Parathyroid adenoma (tissue), 2 donors: ENCODE data around the gene MUC5AC.
"Not testable (repeated sequence)": the region's sequence is repeated elsewhere in the genome, so short reads cannot be mapped to it uniquely, and the experiment has no call there.

Source experiments
- H2AFZ ChIP-seq: fragments of 300-600 bp; sonication (generic); one replicate; pipeline ENCODE4 v1.7.0; 2017; ENCODE audit warnings: antibody characterized with exemption, mild to moderate bottlenecking
- H3K27ac ChIP-seq: fragments of 300-600 bp; sonication (generic); one replicate; pipeline ENCODE4 v1.7.0; 2017
- H3K27me3 ChIP-seq: fragments of 300-600 bp; sonication (generic); one replicate; pipeline ENCODE4 v1.7.0; 2017; ENCODE audit warnings: low read length; ENCODE audit not compliant: control insufficient read depth, insufficient read depth
- H3K36me3 ChIP-seq: fragments of 300-600 bp; sonication (generic); one replicate; pipeline ENCODE4 v1.7.0; 2017; ENCODE audit warnings: low read length; ENCODE audit not compliant: control insufficient read depth, insufficient read depth
- H3K4me1 ChIP-seq: fragments of 300-600 bp; sonication (generic); one replicate; pipeline ENCODE4 v1.7.0; 2017; ENCODE audit warnings: control low read depth
- H3K4me2 ChIP-seq: fragments of 300-600 bp; sonication (generic); one replicate; pipeline ENCODE4 v1.7.0; 2017; ENCODE audit warnings: low read length
- H3K4me3 ChIP-seq: fragments of 300-600 bp; sonication (generic); one replicate; pipeline ENCODE4 v1.7.0; 2017; ENCODE audit warnings: low read depth, low read length
- H3K79me2 ChIP-seq: fragments of 300-600 bp; sonication (generic); one replicate; pipeline ENCODE4 v1.7.0; 2017; ENCODE audit warnings: control low read depth
- H3K9ac ChIP-seq: fragments of 300-600 bp; sonication (generic); one replicate; pipeline ENCODE4 v1.7.0; 2017; ENCODE audit warnings: mild to moderate bottlenecking
- H3K9me3 ChIP-seq: fragments of 300-600 bp; sonication (generic); one replicate; pipeline ENCODE4 v1.7.0; 2017; ENCODE audit warnings: low read length; ENCODE audit not compliant: control insufficient read depth
- CTCF ChIP-seq: fragments of 300-600 bp; sonication (generic); IDR thresholded peaks from one replicate; pipeline ENCODE4 v1.7.0; 2017; ENCODE audit warnings: antibody characterized with exemption, mild to moderate bottlenecking
- donor health status: primary hyperparathyroidism.

MUC5AC gene

GRCh38 chr11:1241706-1242105, 84.0 kb downstream of the MUC5AC start:
- TF ChIP-seq CTCF = no peak

GRCh38 chr11:1242289-1242688, 84.5 kb downstream of the MUC5AC start:
- H2AFZ ChIP-seq = no peak overlapping the region
- H3K27me3 ChIP-seq = no peaks in the 10 kb centered on the region
- H3K4me3 ChIP-seq = no peak overlapping the region
- H3K9ac ChIP-seq = no peak overlapping the region
- H3K79me2 ChIP-seq = no peaks in the 10 kb centered on the region
- no peak overlapping the region for H3K4me2 ChIP-seq
- TF ChIP-seq CTCF = no peak
- no peaks in the 10 kb centered on the region for H3K9me3 ChIP-seq
- H3K27ac ChIP-seq = no peak overlapping the region
- no peaks in the 10 kb centered on the region for H3K4me1 ChIP-seq
- H3K36me3 ChIP-seq = no peaks in the 10 kb centered on the region

More at GRCh38 chr11:1241706-1242105, 84.0 kb downstream of the MUC5AC start:
- Histone ChIP-seq H2AFZ (no peak overlapping the region), H3K79me2 (no peaks in the 10 kb centered on the region), H3K36me3 (no peaks in the 10 kb centered on the region), H3K9ac (no peak overlapping the region), H3K4me2 (no peak overlapping the region), H3K4me1 (no peaks in the 10 kb centered on the region), H3K27me3 (no peaks in the 10 kb centered on the region), H3K9me3 (no peaks in the 10 kb centered on the region), H3K4me3 (no peak overlapping the region), H3K27ac (no peak overlapping the region)

GRCh38 chr11:1242751-1243150, 85.0 kb downstream of the MUC5AC start:
- H3K4me2 ChIP-seq, H3K79me2 ChIP-seq: not testable (repeated sequence)

GRCh38 chr11:1243521-1243920, 85.8 kb downstream of the MUC5AC start:
- not testable (repeated sequence) for H3K36me3 ChIP-seq, H3K4me3 ChIP-seq, H3K9ac ChIP-seq, H3K27ac ChIP-seq, H3K27me3 ChIP-seq, H3K4me2 ChIP-seq, H2AFZ ChIP-seq, H3K9me3 ChIP-seq, H3K79me2 ChIP-seq, H3K4me1 ChIP-seq

More at GRCh38 chr11:1242751-1243150, 85.0 kb downstream of the MUC5AC start:
- not testable (repeated sequence) for H3K27me3 ChIP-seq, H3K4me1 ChIP-seq, H3K27ac ChIP-seq, H3K9ac ChIP-seq, H3K9me3 ChIP-seq, H3K4me3 ChIP-seq, H3K36me3 ChIP-seq, H2AFZ ChIP-seq

- not testable (repeated sequence) for H3K9me3 ChIP-seq, H3K9ac ChIP-seq, H3K27me3 ChIP-seq, H3K27ac ChIP-seq, H3K4me2 ChIP-seq, H3K36me3 ChIP-seq, H3K4me3 ChIP-seq, H3K4me1 ChIP-seq, H2AFZ ChIP-seq, H3K79me2 ChIP-seq
Observed at GRCh38 chr11:1244557-1244956, 86.8 kb downstream of the MUC5AC start.

- H3K27ac ChIP-seq = not testable (repeated sequence)
Observed at GRCh38 chr11:1245717-1246116, 88.0 kb downstream of the MUC5AC start.

GRCh38 chr11:1246301-1246700, 88.5 kb downstream of the MUC5AC start:
- H3K4me1 ChIP-seq, H3K36me3 ChIP-seq, H3K27ac ChIP-seq, H3K4me2 ChIP-seq, H3K27me3 ChIP-seq, H3K9ac ChIP-seq, H3K79me2 ChIP-seq, H2AFZ ChIP-seq, H3K9me3 ChIP-seq, H3K4me3 ChIP-seq: not testable (repeated sequence)

More at GRCh38 chr11:1245717-1246116, 88.0 kb downstream of the MUC5AC start:
- not testable (repeated sequence) for H3K4me3 ChIP-seq, H3K9me3 ChIP-seq, H3K4me2 ChIP-seq, H3K9ac ChIP-seq, H2AFZ ChIP-seq, H3K36me3 ChIP-seq, H3K27me3 ChIP-seq, H3K79me2 ChIP-seq, H3K4me1 ChIP-seq

- not testable (repeated sequence) for H3K36me3 ChIP-seq, H3K9me3 ChIP-seq, H3K4me3 ChIP-seq, H3K9ac ChIP-seq, H3K79me2 ChIP-seq, H3K27me3 ChIP-seq, H3K4me1 ChIP-seq, H3K27ac ChIP-seq, H3K4me2 ChIP-seq, H2AFZ ChIP-seq
Observed at GRCh38 chr11:1247026-1247425, 89.3 kb downstream of the MUC5AC start.

- H3K27me3 ChIP-seq, H3K4me2 ChIP-seq, H3K4me1 ChIP-seq, H3K36me3 ChIP-seq, H3K27ac ChIP-seq, H2AFZ ChIP-seq, H3K79me2 ChIP-seq, H3K9me3 ChIP-seq, H3K9ac ChIP-seq, H3K4me3 ChIP-seq: not testable (repeated sequence)
Observed at GRCh38 chr11:1248951-1249350, 91.2 kb downstream of the MUC5AC start.

GRCh38 chr11:1250411-1250810, 92.7 kb downstream of the MUC5AC start:
- not testable (repeated sequence) for H3K27me3 ChIP-seq, H3K4me1 ChIP-seq, H3K9ac ChIP-seq, H3K27ac ChIP-seq, H3K4me2 ChIP-seq, H3K4me3 ChIP-seq, H3K79me2 ChIP-seq, H3K36me3 ChIP-seq, H2AFZ ChIP-seq, H3K9me3 ChIP-seq
